Sigmoid colon (tissue), 7 donors: ENCODE measurements around the gene AADACL4. TPM values are rescaled to one million over a fixed set of nuclear protein-coding genes. Genes with fewer than 3 reads are reported as not detected.

Experiments used
- DNase-seq: peaks from one replicate; pipeline ENCODE4 v3.0.0-alpha.2; 2019
- H3K27ac ChIP-seq, 4 donors: fragments of 200-600 bp; sonication (generic); one replicate each; pipeline ENCODE4 v1.5.1; 2016 to 2019; ENCODE audit warnings: mild to moderate bottlenecking in 1 of 4
- H3K27me3 ChIP-seq, 3 donors: fragments of 200-600 bp; sonication (generic); one replicate each; pipeline ENCODE4 v1.5.1; 2019; ENCODE audit warnings: mild to moderate bottlenecking in 1 of 3
- H3K36me3 ChIP-seq, 4 donors: fragments of 200-600 bp; sonication (generic); one replicate each; pipeline ENCODE4 v1.5.1; 2016 to 2019
- H3K4me1 ChIP-seq, 4 donors: fragments of 200-600 bp; sonication (generic); one replicate each; pipeline ENCODE4 v1.5.1; 2017 to 2019
- H3K4me3 ChIP-seq, 4 donors: fragments of 200-600 bp; sonication (generic); one replicate each; pipeline ENCODE4 v1.5.1; 2017 to 2019; ENCODE audit warnings: mild to moderate bottlenecking in 2 of 4, moderate library complexity in 1 of 4
- H3K9me3 ChIP-seq, 4 donors: fragments of 200-600 bp in 3 of 4; sonication (generic) in 3 of 4; one replicate each; pipeline versions ENCODE4 v1.5.1 to v1.6.1; 2013 to 2019
- EP300 ChIP-seq, 4 donors: sonication (generic); formaldehyde crosslinking; IDR thresholded peaks; one replicate each; pipeline ENCODE4 v1.6.1; 2017; ENCODE audit warnings: antibody characterized with exemption in 4 of 4
- POLR2A ChIP-seq, 2 donors: fragments of 450-650 bp; IDR thresholded peaks; one replicate each; pipeline ENCODE4 v1.6.1; 2016; ENCODE audit warnings: antibody characterized with exemption in 2 of 2, mild to moderate bottlenecking in 2 of 2, moderate library complexity in 2 of 2
- POLR2AphosphoS5 ChIP-seq, 4 donors: sonication (generic); formaldehyde crosslinking; IDR thresholded peaks; one replicate each; pipeline ENCODE4 v1.6.1; 2017; ENCODE audit warnings: antibody characterized with exemption in 4 of 4
- WGBS, 2 donors: extraction: QIAGEN DNeasy Blood & Tissue Kit; methylation state at CpG; one replicate each; pipeline ENCODE4 v1.1.7; 2013; 5-methylcytosine and 5-hydroxymethylcytosine counted together
- intact Hi-C: fragments of 100-400 bp; cut with DNase I; formaldehyde crosslinking; loops from one replicate; pipeline ENCODE4 v1.15.1; 2023
- polyA plus RNA-seq, 3 donors: library from polyadenylated mRNA; stranded (reverse); fragments of 200-250 nt; gene quantifications; one replicate each; pipeline ENCODE4 v1.2.3, GENCODE V29; 2013
- total RNA-seq, 4 donors: library from RNA; depleted of rRNA; stranded (reverse); fragments of >200 nt; gene quantifications; one replicate each; pipeline ENCODE4 v1.1.0, GENCODE V29; 2016
- TF ChIP-seq, protein P1 (sequence below), 4 experiments: fragments of 450-650 bp in 3 of 4; fragments of 200-600 bp in 1 of 4; IDR thresholded peaks; one replicate each; pipeline ENCODE4 v1.5.1; 2016 to 2019; ENCODE audit warnings: antibody characterized with exemption in 4 of 4, mild to moderate bottlenecking in 3 of 4, moderate library complexity in 2 of 4
- donor health status: healthy with polysubstance abuse.
- donor health status: Bipolar disorder and iron deficiency.
- donor health status: healthy.

AADACL4 gene
- total and polyA plus RNA-seq, 7 donors = 0.04 TPM; not detected in 6

DNA sequence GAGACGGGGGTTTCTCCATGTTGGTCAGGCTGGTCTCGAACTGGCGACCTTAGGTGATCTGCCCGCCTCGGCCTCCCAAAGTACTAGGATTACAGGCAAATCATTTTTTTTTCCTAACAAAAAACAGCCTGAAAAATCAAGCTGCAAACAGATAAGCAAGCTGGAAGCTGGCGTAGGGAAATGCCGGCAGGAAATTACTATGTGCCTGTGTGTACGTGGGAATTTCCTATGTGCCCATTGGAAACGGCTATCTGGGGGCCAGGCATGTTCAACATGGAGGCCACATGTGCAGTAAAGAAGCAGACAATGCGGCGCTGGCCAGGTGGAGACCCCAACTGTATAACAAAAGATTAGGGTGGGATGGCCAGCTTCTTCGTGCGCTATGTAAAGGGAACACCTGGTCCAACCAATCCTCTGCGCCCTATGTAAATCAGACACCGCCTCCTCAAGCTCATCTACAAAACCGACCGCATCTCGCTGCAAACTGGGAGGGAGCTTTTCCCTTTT lies 9.1 kb upstream of the AADACL4 start:
- Histone ChIP-seq H3K4me1 (peaks cover 0 to 8% (median 7%) of the 10 kb centered on the region in 4 donors), H3K27me3 (peaks cover 0 to 4% (median 0%) of the 10 kb centered on the region in 3 donors), H3K36me3 (no peaks in the 10 kb centered on the region), H3K9me3 (peaks cover 0 to 2% (median 0%) of the 10 kb centered on the region in 4 donors), H3K27ac (no peak overlapping the region), H3K4me3 (no peak overlapping the region)
- WGBS, 2 donors = 89 to 90% methylated on average over 18 of the region's 18 CpGs
- DNase-seq = no peak
- TF ChIP-seq POLR2A (IDR thresholded peaks at IDR 0.05) = no peak
- TF ChIP-seq POLR2AphosphoS5 (IDR thresholded peaks at IDR 0.05) = no peak
- TF ChIP-seq, protein P1, sequence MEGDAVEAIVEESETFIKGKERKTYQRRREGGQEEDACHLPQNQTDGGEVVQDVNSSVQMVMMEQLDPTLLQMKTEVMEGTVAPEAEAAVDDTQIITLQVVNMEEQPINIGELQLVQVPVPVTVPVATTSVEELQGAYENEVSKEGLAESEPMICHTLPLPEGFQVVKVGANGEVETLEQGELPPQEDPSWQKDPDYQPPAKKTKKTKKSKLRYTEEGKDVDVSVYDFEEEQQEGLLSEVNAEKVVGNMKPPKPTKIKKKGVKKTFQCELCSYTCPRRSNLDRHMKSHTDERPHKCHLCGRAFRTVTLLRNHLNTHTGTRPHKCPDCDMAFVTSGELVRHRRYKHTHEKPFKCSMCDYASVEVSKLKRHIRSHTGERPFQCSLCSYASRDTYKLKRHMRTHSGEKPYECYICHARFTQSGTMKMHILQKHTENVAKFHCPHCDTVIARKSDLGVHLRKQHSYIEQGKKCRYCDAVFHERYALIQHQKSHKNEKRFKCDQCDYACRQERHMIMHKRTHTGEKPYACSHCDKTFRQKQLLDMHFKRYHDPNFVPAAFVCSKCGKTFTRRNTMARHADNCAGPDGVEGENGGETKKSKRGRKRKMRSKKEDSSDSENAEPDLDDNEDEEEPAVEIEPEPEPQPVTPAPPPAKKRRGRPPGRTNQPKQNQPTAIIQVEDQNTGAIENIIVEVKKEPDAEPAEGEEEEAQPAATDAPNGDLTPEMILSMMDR (IDR thresholded peaks at IDR 0.05) = no peak
- TF ChIP-seq EP300 (IDR thresholded peaks at IDR 0.05) = no peak
- intact Hi-C loops = no loop called here

DNA sequence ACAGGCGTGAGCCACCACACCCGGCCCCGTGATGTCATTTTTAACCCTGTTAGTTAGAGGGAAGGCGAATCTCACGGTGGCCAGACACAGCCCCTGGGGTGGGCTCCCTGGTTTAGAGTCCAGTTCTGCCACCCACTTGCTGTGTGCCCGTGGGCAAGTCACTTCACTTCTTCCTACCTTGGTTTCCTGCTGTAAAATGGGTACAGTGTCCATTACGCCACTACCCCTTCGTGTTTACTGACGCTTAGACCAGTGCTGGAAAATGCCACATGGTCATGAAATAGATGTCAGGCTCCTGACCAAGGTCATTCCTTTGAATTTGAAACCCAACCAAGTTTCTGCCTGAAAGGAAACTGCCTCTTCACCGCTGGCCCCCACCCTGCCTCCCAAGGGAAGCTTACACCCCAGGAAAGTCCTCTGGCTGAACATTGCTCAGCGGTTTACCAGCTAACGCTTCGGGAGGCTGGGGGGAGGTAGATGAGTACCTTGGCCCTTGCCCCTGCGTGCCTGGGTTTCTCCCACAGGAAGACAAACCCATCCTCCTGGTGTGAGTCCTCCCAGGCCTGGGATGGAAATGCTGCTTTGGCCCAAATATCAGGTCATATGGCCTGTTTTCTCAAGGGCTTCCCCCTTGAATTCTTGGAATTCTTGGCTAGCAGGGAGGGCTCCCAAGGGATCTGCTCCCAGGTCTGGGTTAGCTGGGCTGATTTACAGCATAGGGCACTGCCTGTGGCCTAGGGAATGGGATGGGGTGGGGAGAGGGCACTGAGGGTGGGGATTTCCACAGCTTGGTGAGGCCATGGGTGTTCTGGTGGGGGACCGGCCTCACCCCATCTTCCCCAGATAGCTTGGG lies 7.6 kb upstream of the AADACL4 start:
- TF ChIP-seq EP300 (IDR thresholded peaks at IDR 0.05) (no peak), POLR2AphosphoS5 (IDR thresholded peaks at IDR 0.05) (peak in 3 of 4 donors; percentile 10 to 45 (median 19))
- DNase-seq = no peak
- 78 to 84% methylated on average over 15 of the region's 15 CpGs for WGBS, 2 donors
- H3K27ac ChIP-seq = no peak overlapping the region
- H3K27me3 ChIP-seq = peaks cover 0 to 4% (median 0%) of the 10 kb centered on the region in 3 donors
- intact Hi-C loops = no loop called here
- peaks cover 0 to 10% (median 1%) of the 10 kb centered on the region in 4 donors for H3K9me3 ChIP-seq
- no peak overlapping the region for H3K4me3 ChIP-seq
- H3K4me1 ChIP-seq = peaks cover 0 to 8% (median 7%) of the 10 kb centered on the region in 4 donors
- H3K36me3 ChIP-seq = no peaks in the 10 kb centered on the region

DNA sequence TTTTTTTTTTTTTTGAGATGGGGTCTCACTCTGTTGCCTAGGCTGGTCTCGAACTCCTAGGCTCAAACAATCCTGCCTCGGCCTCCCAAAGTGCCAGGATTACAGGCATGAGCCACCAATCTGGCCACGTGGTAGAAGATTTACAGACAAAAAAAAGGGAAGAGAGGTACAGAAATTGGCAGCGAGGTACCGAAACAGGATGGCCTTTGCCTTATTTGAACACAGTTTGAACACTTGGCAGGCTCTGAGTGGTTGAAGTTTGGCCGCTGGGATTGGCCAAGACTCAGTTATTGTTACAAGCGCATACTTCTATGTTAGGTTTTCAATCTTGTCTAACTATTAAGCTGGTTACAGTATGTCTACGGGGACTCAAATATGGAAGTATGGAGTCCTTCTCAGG lies 6.2 kb upstream of the AADACL4 start:
- no peaks in the 10 kb centered on the region for H3K36me3 ChIP-seq
- DNase-seq = no peak
- WGBS, 2 donors = 88 to 94% methylated on average over 8 of the region's 8 CpGs
- H3K27me3 ChIP-seq = peaks cover 0 to 4% (median 0%) of the 10 kb centered on the region in 3 donors
- intact Hi-C loops = no loop called here
- H3K27ac ChIP-seq = no peak overlapping the region
- H3K4me3 ChIP-seq = no peak overlapping the region
- peaks cover 0 to 8% (median 7%) of the 10 kb centered on the region in 4 donors for H3K4me1 ChIP-seq
- TF ChIP-seq EP300 (IDR thresholded peaks at IDR 0.05) (no peak), POLR2A (IDR thresholded peaks at IDR 0.05) (no peak), POLR2AphosphoS5 (IDR thresholded peaks at IDR 0.05) (no peak)
- TF ChIP-seq, protein P1 (IDR thresholded peaks at IDR 0.05) = no peak
- peaks cover 0 to 10% (median 1%) of the 10 kb centered on the region in 4 donors for H3K9me3 ChIP-seq

DNA sequence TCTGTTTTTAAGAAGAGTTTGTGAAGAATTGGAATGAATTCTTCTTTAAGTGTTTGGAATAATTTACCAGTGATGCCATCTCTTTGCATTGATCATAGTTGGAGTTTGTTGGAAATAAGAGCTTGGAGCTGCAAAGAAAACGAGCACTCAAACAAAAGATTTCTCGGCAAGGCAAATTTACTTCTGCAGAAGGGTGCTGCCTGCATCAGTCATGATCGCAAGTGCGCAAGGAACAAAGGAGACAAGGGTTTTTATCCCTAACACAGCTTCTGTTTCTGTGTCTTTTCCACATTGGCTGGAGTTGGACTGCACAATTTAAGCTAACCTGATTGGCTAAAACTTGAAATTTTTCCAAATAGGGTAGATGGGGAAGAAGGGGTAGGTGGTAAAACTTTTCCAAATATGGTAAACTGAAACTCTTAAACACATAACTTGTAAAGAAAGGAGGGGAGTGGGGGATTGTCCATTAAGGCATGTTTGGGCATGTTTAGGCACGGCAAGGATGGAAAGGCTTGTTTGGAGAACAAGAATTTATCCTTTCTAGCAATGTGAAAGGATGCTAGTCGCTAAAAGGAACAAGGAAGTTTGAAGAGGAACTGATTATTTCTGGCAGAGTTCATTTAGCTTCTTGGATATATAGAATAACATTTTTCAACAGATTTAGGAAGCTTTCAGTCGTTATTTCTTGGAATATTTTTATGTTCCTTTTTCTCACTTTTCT lies 3.5 kb upstream of the AADACL4 start:
- Histone ChIP-seq H3K27ac (no peak overlapping the region), H3K9me3 (peaks cover 0 to 10% (median 1%) of the 10 kb centered on the region in 4 donors), H3K4me3 (no peak overlapping the region), H3K27me3 (no peaks in the 10 kb centered on the region), H3K36me3 (no peaks in the 10 kb centered on the region), H3K4me1 (peaks cover 0 to 8% (median 7%) of the 10 kb centered on the region in 4 donors)
- WGBS, 2 donors = 92 to 93% methylated on average over 7 of the region's 7 CpGs
- intact Hi-C loops = no loop called here
- DNase-seq = no peak
- no peak for TF ChIP-seq POLR2AphosphoS5 (IDR thresholded peaks at IDR 0.05)

DNA sequence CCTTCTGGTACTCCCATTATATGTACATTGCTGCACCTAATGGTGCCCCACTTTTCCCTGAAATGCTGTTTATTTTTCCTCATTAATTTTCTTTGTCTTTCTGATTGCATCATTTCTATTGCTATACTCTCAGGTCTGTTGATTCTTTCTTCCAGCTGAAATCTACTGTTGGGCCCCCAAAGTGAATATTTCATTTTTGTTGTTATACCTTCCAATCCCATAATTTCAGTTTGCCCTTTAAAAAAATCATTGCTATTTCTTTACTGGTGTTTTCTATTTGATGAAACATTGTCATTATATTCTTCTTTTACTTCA lies 3.0 kb upstream of the AADACL4 start:
- Histone ChIP-seq H3K36me3 (no peaks in the 10 kb centered on the region), H3K9me3 (peaks cover 0 to 10% (median 1%) of the 10 kb centered on the region in 4 donors), H3K27me3 (no peaks in the 10 kb centered on the region), H3K4me1 (peaks cover 0 to 8% (median 7%) of the 10 kb centered on the region in 4 donors), H3K27ac (no peak overlapping the region), H3K4me3 (no peak overlapping the region)
- no peak for TF ChIP-seq EP300 (IDR thresholded peaks at IDR 0.05)
- TF ChIP-seq, protein P1 (IDR thresholded peaks at IDR 0.05) = no peak
- no peak for TF ChIP-seq POLR2AphosphoS5 (IDR thresholded peaks at IDR 0.05)
- TF ChIP-seq POLR2A (IDR thresholded peaks at IDR 0.05) = no peak
- DNase-seq = no peak
- intact Hi-C loops = no loop called here
